CD14-positive monocyte (primary cell): ENCODE measurements around the gene ACOT7. TPM values are rescaled to one million over a fixed set of nuclear protein-coding genes. Genes with fewer than 3 reads are reported as not detected.
A peak's percentile ranks its signal among the peaks of the same experiment; 100 is the strongest.
"Not testable (repeated sequence)": the region's sequence is repeated elsewhere in the genome, so short reads cannot be mapped to it uniquely, and the experiment has no call there.

Experiments
- DNase-seq, 3 donors: peaks; one replicate each; pipeline ENCODE4 v3.0.0-alpha.2; 2011 to 2022
- H2AFZ ChIP-seq: 2 replicates; pipeline ENCODE4 v1.6.0; 2012; ENCODE audit warnings: mild to moderate bottlenecking, low read depth, low read length, inconsistent platforms; ENCODE audit not compliant: insufficient read depth, poor library complexity, severe bottlenecking
- H3K27ac ChIP-seq, 2 donors: 1 replicate in 1 of 2; 2 replicates in 1 of 2; pipeline ENCODE4 v1.5.1; 2012 to 2013; ENCODE audit warnings: low read length in 2 of 2, control low read depth in 1 of 2, inconsistent platforms in 1 of 2, low read depth in 1 of 2, mild to moderate bottlenecking in 1 of 2
- H3K27me3 ChIP-seq, 2 donors: one replicate each; pipeline versions ENCODE4 v1.6.0 to v1.6.1; 2011 to 2013; ENCODE audit warnings: low read length in 2 of 2; ENCODE audit not compliant: control insufficient read depth in 2 of 2, insufficient read depth in 2 of 2
- H3K36me3 ChIP-seq, 2 donors: replicated peaks in 1 of 2; 1 replicate in 1 of 2; 2 replicates in 1 of 2; pipeline versions ENCODE4 v1.5.1 to v1.6.1; 2012 to 2013; ENCODE audit warnings: low read length in 2 of 2, control low read depth in 1 of 2, inconsistent platforms in 1 of 2, mild to moderate bottlenecking in 1 of 2; ENCODE audit not compliant: insufficient read depth in 2 of 2, control insufficient read depth in 1 of 2
- H3K4me1 ChIP-seq, 2 donors: 1 replicate in 1 of 2; 2 replicates in 1 of 2; pipeline versions ENCODE4 v1.5.1 to v1.6.1; 2012 to 2013; ENCODE audit warnings: low read length in 2 of 2, control low read depth in 1 of 2, inconsistent platforms in 1 of 2, mild to moderate bottlenecking in 1 of 2, moderate library complexity in 1 of 2; ENCODE audit not compliant: insufficient read depth in 2 of 2, control insufficient read depth in 1 of 2
- H3K4me2 ChIP-seq: replicated peaks from 2 replicates; pipeline ENCODE3; 2012; ENCODE audit warnings: low read length, moderate library complexity, mild to moderate bottlenecking; ENCODE audit not compliant: poor library complexity, severe bottlenecking; ENCODE audit errors: extremely low read depth
- H3K4me3 ChIP-seq, 3 experiments: fragments of 200-600 bp in 1 of 3; sonication (generic) in 1 of 3; replicated peaks in 1 of 3; 1 replicate in 2 of 3; 2 replicates in 1 of 3; pipeline ENCODE4 v1.5.1; 2011 to 2013; ENCODE audit warnings: low read length in 3 of 3, mild to moderate bottlenecking in 3 of 3, control low read depth in 2 of 3, low read depth in 2 of 3, inconsistent platforms in 1 of 3, moderate library complexity in 1 of 3
- H3K79me2 ChIP-seq: 2 replicates; pipeline ENCODE4 v1.6.0; 2012; ENCODE audit warnings: mild to moderate bottlenecking, control low read depth, inconsistent platforms, low read length, moderate library complexity; ENCODE audit not compliant: insufficient read depth
- H3K9ac ChIP-seq: 2 replicates; pipeline ENCODE4 v1.6.0; 2017; ENCODE audit warnings: low read length, mild to moderate bottlenecking; ENCODE audit not compliant: insufficient read depth, poor library complexity, severe bottlenecking
- H3K9me3 ChIP-seq, 2 donors: replicated peaks in 1 of 2; 1 replicate in 1 of 2; 2 replicates in 1 of 2; pipeline versions ENCODE4 v1.5.1 to v1.6.1; 2012 to 2013; ENCODE audit warnings: low read length in 2 of 2, control low read depth in 1 of 2; ENCODE audit not compliant: control insufficient read depth in 1 of 2, insufficient read depth in 1 of 2
- H4K20me1 ChIP-seq: 2 replicates; pipeline ENCODE4 v1.6.0; 2012; ENCODE audit warnings: mild to moderate bottlenecking, low read length, control low read depth, moderate library complexity; ENCODE audit not compliant: insufficient read depth
- H3K27ac Mint-ChIP-seq, 7 donors: one replicate each; pipeline ENCODE4 v1.8.0; 2020; ENCODE audit warnings: mild to moderate bottlenecking in 7 of 7, mixed read lengths in 7 of 7, moderate library complexity in 6 of 7, inconsistent platforms in 2 of 7
- H3K27me3 Mint-ChIP-seq, 3 donors: one replicate each; pipeline ENCODE4 v1.8.0; 2021 to 2022; ENCODE audit warnings: low read depth in 3 of 3, mild to moderate bottlenecking in 3 of 3, mixed read lengths in 3 of 3, moderate library complexity in 3 of 3, inconsistent platforms in 1 of 3
- H3K36me3 Mint-ChIP-seq, 2 donors: one replicate each; pipeline ENCODE4 v1.8.0; 2020; ENCODE audit warnings: mixed read lengths in 2 of 2, inconsistent platforms in 1 of 2, mild to moderate bottlenecking in 1 of 2
- H3K4me1 Mint-ChIP-seq: one replicate; pipeline ENCODE4 v1.8.0; 2020; ENCODE audit warnings: mild to moderate bottlenecking, mixed read lengths
- H3K4me3 Mint-ChIP-seq, 2 donors: one replicate each; pipeline ENCODE4 v1.8.0; 2020; ENCODE audit warnings: mild to moderate bottlenecking in 2 of 2, mixed read lengths in 2 of 2, moderate library complexity in 1 of 2
- H3K9me3 Mint-ChIP-seq, 7 donors: one replicate each; pipeline ENCODE4 v1.8.0; 2020 to 2022; ENCODE audit warnings: mixed read lengths in 7 of 7, mild to moderate bottlenecking in 6 of 7, moderate library complexity in 6 of 7, inconsistent platforms in 2 of 7
- CTCF ChIP-seq: fragments of 200-600 bp; IDR thresholded peaks from one replicate; pipeline ENCODE4 v1.8.0; 2022; ENCODE audit warnings: antibody characterized with exemption, mild to moderate bottlenecking
- WGBS: methylation state at CpG from one replicate; pipeline ENCODE4 v1.1.5; 2013; ENCODE audit warnings: missing lambda C conversion rate; ENCODE audit not compliant: insufficient coverage; 5-methylcytosine and 5-hydroxymethylcytosine counted together
- intact Hi-C, 2 donors: fragments of 100-400 bp; cut with micrococcal nuclease; formaldehyde crosslinking; loops; one replicate each; pipeline versions ENCODE4 v1.15.0 to v1.15.1; 2023
- polyA plus RNA-seq, 3 donors: library from polyadenylated mRNA; depleted of rRNA in 1 of 3; unstranded in 2 of 3; stranded (reverse) in 1 of 3; fragments of 300-500 nt in 2 of 3; fragments of >200 nt in 1 of 3; fragmentation: Illumina TruSeq in 2 of 3; gene quantifications; 1 replicate in 2 of 3; 2 replicates in 1 of 3; pipeline ENCODE4 v1.2.3, GENCODE V29; 2012 to 2021

The ACOT7 gene
- polyA plus RNA-seq, 3 donors = 0.63 to 4.3 (median 1.4) TPM

- WGBS = 81% methylated on average over 8 of the region's 10 CpGs
- no peak overlapping the region for H3K9ac ChIP-seq
- H4K20me1 ChIP-seq = no peaks in the 10 kb centered on the region
- Mint-ChIP-seq H3K36me3 (no peaks in the 10 kb centered on the region), H3K4me3 (no peak overlapping the region), H3K9me3 (peaks cover 0 to 6% (median 0%) of the 10 kb centered on the region in 7 donors), H3K4me1 (peaks cover 23% of the 10 kb centered on the region), H3K27me3 (peaks cover 7 to 15% (median 12%) of the 10 kb centered on the region in 3 donors), H3K27ac (peak overlapping the region in 1 of 7 donors; percentile 10)
- H3K27me3 ChIP-seq = no peaks in the 10 kb centered on the region
- no peak overlapping the region for H3K27ac ChIP-seq
- H3K4me1 ChIP-seq = peaks cover 12 to 20% of the 10 kb centered on the region in 2 donors
- H3K36me3 ChIP-seq = no peaks in the 10 kb centered on the region
- H3K79me2 ChIP-seq = no peaks in the 10 kb centered on the region
- no peak for DNase-seq
- TF ChIP-seq CTCF = no peak
- no peak overlapping the region for H3K4me2 ChIP-seq
- H2AFZ ChIP-seq = no peak overlapping the region
- H3K9me3 ChIP-seq = no peaks in the 10 kb centered on the region
- H3K4me3 ChIP-seq = no peak overlapping the region
- intact Hi-C loops = loop anchor here in 1 of 2 donors (10.0 kb wide), 2 partner anchors 157 to 403 kb away; partner anchors contain the start of genes NOL9, NPHP4 and TAS1R1
Observed at GRCh38 chr1:6397844-6398441, 4.4 kb upstream of the ACOT7 start.

GRCh38 chr1:6396998-6397397 lies 3.4 kb upstream of the ACOT7 start:
- H3K36me3 Mint-ChIP-seq = no peaks in the 10 kb centered on the region
- peaks cover 0 to 6% (median 0%) of the 10 kb centered on the region in 7 donors for H3K9me3 Mint-ChIP-seq
- Histone ChIP-seq H3K36me3 (no peaks in the 10 kb centered on the region), H3K79me2 (no peaks in the 10 kb centered on the region), H3K4me2 (no peak overlapping the region), H3K4me3 (no peak overlapping the region), H3K4me1 (peaks cover 18 to 28% of the 10 kb centered on the region in 2 donors), H3K9me3 (no peaks in the 10 kb centered on the region), H2AFZ (no peak overlapping the region), H3K27me3 (peaks cover 0 to 6% of the 10 kb centered on the region in 2 donors), H4K20me1 (peaks cover 3% of the 10 kb centered on the region), H3K27ac (no peak overlapping the region), H3K9ac (no peak overlapping the region)
- no peak overlapping the region for H3K27ac Mint-ChIP-seq
- DNase-seq = no peak
- H3K27me3 Mint-ChIP-seq = peaks cover 7 to 18% (median 17%) of the 10 kb centered on the region in 3 donors
- intact Hi-C loops = loop anchor here in 1 of 2 donors (10.0 kb wide), 2 partner anchors 158 to 402 kb away; partner anchors contain the start of genes NOL9, NPHP4 and TAS1R1
- TF ChIP-seq CTCF = no peak
- no peak overlapping the region for H3K4me3 Mint-ChIP-seq
- peaks cover 29% of the 10 kb centered on the region for H3K4me1 Mint-ChIP-seq

GRCh38 chr1:6395781-6396244 lies 2.2 kb upstream of the ACOT7 start:
- H3K9me3 ChIP-seq, H3K4me3 Mint-ChIP-seq, H3K9ac ChIP-seq, H3K27me3 ChIP-seq, H3K9me3 Mint-ChIP-seq, H3K27ac ChIP-seq, H3K4me3 ChIP-seq, DNase-seq, H3K27ac Mint-ChIP-seq, H4K20me1 ChIP-seq, H2AFZ ChIP-seq, H3K4me2 ChIP-seq, H3K79me2 ChIP-seq, H3K36me3 ChIP-seq, H3K36me3 Mint-ChIP-seq: not testable (repeated sequence)
- H3K4me1 ChIP-seq = peaks cover 18 to 24% of the 10 kb centered on the region in 2 donors
- Mint-ChIP-seq H3K27me3 (peaks cover 12 to 22% (median 21%) of the 10 kb centered on the region in 3 donors), H3K4me1 (peaks cover 25% of the 10 kb centered on the region)
- intact Hi-C loops = loop anchor here in 1 of 2 donors (10.0 kb wide), 2 partner anchors 159 to 401 kb away; partner anchors contain the start of genes NOL9, NPHP4 and TAS1R1
- WGBS = 97% methylated on average over 16 of the region's 34 CpGs
